ENCODE results near the gene SHISAL2A.
A peak's percentile ranks its signal among the peaks of the same experiment; 100 is the strongest.

DNA sequence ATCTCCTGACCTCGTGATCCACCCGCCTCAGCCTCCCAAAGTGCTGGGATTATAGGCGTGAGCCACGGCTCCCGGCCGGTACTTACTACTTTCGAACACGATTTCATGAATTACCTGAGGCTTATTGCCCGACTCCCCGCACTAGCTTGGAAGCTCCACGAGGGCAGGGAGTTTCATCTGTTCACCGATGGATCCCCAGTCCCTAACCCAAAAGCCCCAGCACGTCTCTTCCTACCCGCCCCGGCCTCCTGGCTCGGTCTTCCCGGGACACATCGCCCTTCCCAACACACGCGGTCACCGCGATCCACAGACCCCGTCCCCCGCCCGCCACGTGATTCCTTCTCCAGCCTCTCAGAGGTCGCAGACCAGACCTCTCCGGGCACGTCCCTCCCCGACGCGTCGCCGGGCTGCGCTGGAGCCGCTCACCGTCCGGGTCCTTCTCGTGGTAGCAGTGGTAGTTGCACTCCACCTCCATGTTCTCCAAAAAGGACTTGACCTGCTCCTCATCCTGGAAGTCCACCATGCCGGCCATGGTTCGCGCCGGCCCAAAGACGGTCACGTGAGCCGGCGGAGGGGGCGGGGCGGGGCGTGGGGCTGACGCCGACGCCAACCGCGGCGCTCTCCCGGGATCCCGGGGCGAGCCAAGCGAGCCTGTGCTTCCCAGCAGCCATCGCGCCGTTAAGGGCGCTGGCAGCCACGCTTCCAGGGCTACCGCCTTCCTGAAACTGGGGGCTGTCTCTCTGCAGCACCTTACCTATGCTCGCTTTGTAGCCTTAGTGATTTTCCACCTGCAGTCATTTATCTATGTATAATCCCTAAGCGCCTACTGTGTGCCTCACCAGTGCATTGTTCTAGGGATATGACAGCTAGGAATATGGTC lies 65.1 kb downstream of the SHISAL2A start, which contains the start of gene COA7:
- peak; percentile 61; the same call in 1 of the 2 replicates for TF ChIP-seq TAF1 (IDR thresholded peaks at IDR 0.05; ENCODE audit: low read depth, low read length)
- TF ChIP-seq POLR2A (IDR thresholded peaks at IDR 0.05; ENCODE audit: control extremely low read depth in 1 of 2, low read depth in 2 of 2, low read length in 2 of 2): peak; percentile 8 to 74; a peak in 2 of 3 replicates
- TF ChIP-seq GABPA (IDR thresholded peaks at IDR 0.05; ENCODE audit: borderline replicate concordance, insufficient read depth, low read length): no peak
- TF ChIP-seq, protein P1, sequence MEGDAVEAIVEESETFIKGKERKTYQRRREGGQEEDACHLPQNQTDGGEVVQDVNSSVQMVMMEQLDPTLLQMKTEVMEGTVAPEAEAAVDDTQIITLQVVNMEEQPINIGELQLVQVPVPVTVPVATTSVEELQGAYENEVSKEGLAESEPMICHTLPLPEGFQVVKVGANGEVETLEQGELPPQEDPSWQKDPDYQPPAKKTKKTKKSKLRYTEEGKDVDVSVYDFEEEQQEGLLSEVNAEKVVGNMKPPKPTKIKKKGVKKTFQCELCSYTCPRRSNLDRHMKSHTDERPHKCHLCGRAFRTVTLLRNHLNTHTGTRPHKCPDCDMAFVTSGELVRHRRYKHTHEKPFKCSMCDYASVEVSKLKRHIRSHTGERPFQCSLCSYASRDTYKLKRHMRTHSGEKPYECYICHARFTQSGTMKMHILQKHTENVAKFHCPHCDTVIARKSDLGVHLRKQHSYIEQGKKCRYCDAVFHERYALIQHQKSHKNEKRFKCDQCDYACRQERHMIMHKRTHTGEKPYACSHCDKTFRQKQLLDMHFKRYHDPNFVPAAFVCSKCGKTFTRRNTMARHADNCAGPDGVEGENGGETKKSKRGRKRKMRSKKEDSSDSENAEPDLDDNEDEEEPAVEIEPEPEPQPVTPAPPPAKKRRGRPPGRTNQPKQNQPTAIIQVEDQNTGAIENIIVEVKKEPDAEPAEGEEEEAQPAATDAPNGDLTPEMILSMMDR (IDR thresholded peaks at IDR 0.05; ENCODE audit: control extremely low read depth in 1 of 3, insufficient read depth in 1 of 3, low read depth in 1 of 3, low read length in 3 of 3): no peak
- TF ChIP-seq EGR1 (IDR thresholded peaks at IDR 0.05; ENCODE audit: borderline replicate concordance, low read depth, low read length): no peak
- TF ChIP-seq SIN3A (conservative IDR thresholded peaks at IDR 0.05 in 1 of 2, IDR thresholded peaks at IDR 0.05 in 1 of 2; ENCODE audit: low read depth in 1 of 2, low read length in 2 of 2): peak in 1 of 2 experiments; percentile 46; a peak in 1 of 4 replicates
- peak; percentile 84 for TF ChIP-seq PHF8 (conservative IDR thresholded peaks at IDR 0.05; ENCODE audit: low read depth, low read length)
- TF ChIP-seq RNF2 (IDR thresholded peaks at IDR 0.05; ENCODE audit: borderline replicate concordance, low read depth, low read length, missing control alignments, poor library complexity, severe bottlenecking): peak; percentile 21

Data from H1 (cell line).